HepG2 (cell line): ENCODE data around the gene AZU1. TPM values are rescaled to one million over a fixed set of nuclear protein-coding genes. Genes with fewer than 3 reads are reported as not detected.

ENCODE experiments used
- ARNTL ChIP-seq: sonication (generic); formaldehyde crosslinking; IDR thresholded peaks from 2 replicates; pipeline ENCODE4 v1.4.0; 2020; ENCODE audit warnings: mild to moderate bottlenecking, missing genetic modification reagents
- CBX2 ChIP-seq, 2 experiments: fragments of 200-600 bp in 1 of 2; sonication (generic); formaldehyde crosslinking in 1 of 2; IDR thresholded peaks; 2 replicates each; pipeline versions ENCODE4 v1.7.0 to v1.8.1; 2018 to 2022; ENCODE audit warnings: low read depth in 2 of 2, low read length in 1 of 2, mild to moderate bottlenecking in 1 of 2, missing genetic modification reagents in 1 of 2
- CBX5 ChIP-seq: sonication (generic); formaldehyde crosslinking; IDR thresholded peaks from 2 replicates; pipeline ENCODE4 v1.4.0; 2020; ENCODE audit warnings: missing genetic modification reagents, borderline replicate concordance
- ELF4 ChIP-seq: sonication (generic); formaldehyde crosslinking; IDR thresholded peaks from 2 replicates; pipeline ENCODE4 v1.5.0; 2020; ENCODE audit warnings: missing genetic modification reagents, mild to moderate bottlenecking, moderate library complexity, borderline replicate concordance
- GATAD2A ChIP-seq: IDR thresholded peaks from 2 replicates; pipeline ENCODE4 v1.6.1; 2016
- ISL2 ChIP-seq: sonication (generic); formaldehyde crosslinking; IDR thresholded peaks from 2 replicates; pipeline ENCODE4 v1.5.0; 2020; ENCODE audit warnings: missing genetic modification reagents
- KDM6A ChIP-seq: IDR thresholded peaks from 2 replicates; pipeline ENCODE4 v1.6.1; 2016; ENCODE audit warnings: low read depth
- KLF6 ChIP-seq: IDR thresholded peaks from 2 replicates; pipeline ENCODE4 v1.8.0; 2016; ENCODE audit warnings: missing biosample characterization, missing genetic modification reagents
- MEIS1 ChIP-seq: sonication (generic); formaldehyde crosslinking; IDR thresholded peaks from 2 replicates; pipeline ENCODE4 v1.9.0; 2021; ENCODE audit warnings: mild to moderate bottlenecking, missing genetic modification reagents, moderate library complexity, borderline replicate concordance
- MYPOP ChIP-seq: sonication (generic); formaldehyde crosslinking; IDR thresholded peaks from 2 replicates; pipeline ENCODE4 v1.8.1; 2023; ENCODE audit warnings: mild to moderate bottlenecking, moderate library complexity, missing genetic modification reagents
- NR2C2 ChIP-seq: sonication (generic); formaldehyde crosslinking; IDR thresholded peaks from 2 replicates; pipeline ENCODE4 v1.4.0; 2020; ENCODE audit warnings: missing genetic modification reagents, mild to moderate bottlenecking, moderate library complexity, borderline replicate concordance
- RFXANK ChIP-seq: IDR thresholded peaks from 2 replicates; pipeline ENCODE4 v1.6.1; 2016
- SALL2 ChIP-seq: sonication (generic); formaldehyde crosslinking; IDR thresholded peaks from 2 replicates; pipeline ENCODE4 v1.8.1; 2023; ENCODE audit warnings: mild to moderate bottlenecking, missing genetic modification reagents, inconsistent platforms
- TBP ChIP-seq: sonication (generic); formaldehyde crosslinking; IDR thresholded peaks from 2 replicates; pipeline ENCODE4 v1.5.0; 2020; ENCODE audit warnings: missing genetic modification reagents
- ZBTB42 ChIP-seq: sonication (generic); formaldehyde crosslinking; IDR thresholded peaks from 2 replicates; pipeline ENCODE4 v1.5.0; 2020; ENCODE audit warnings: mild to moderate bottlenecking, missing genetic modification reagents
- ZC3H4 ChIP-seq: sonication (generic); formaldehyde crosslinking; IDR thresholded peaks from 2 replicates; pipeline ENCODE4 v1.4.0; 2020; ENCODE audit warnings: missing genetic modification reagents, borderline replicate concordance
- ZKSCAN1 ChIP-seq: fragments of 150-350 bp; IDR thresholded peaks from 2 replicates; pipeline ENCODE4 v1.6.1; 2014; ENCODE audit warnings: low read length
- ZNF318 ChIP-seq: sonication (generic); formaldehyde crosslinking; IDR thresholded peaks from 2 replicates; pipeline ENCODE4 v1.4.0; 2020; ENCODE audit warnings: mild to moderate bottlenecking, missing genetic modification reagents
- ZNF333 ChIP-seq: sonication (generic); formaldehyde crosslinking; IDR thresholded peaks from 2 replicates; pipeline ENCODE4 v1.4.0; 2020; ENCODE audit warnings: mild to moderate bottlenecking, missing genetic modification reagents, borderline replicate concordance
- ZNF543 ChIP-seq: sonication (generic); formaldehyde crosslinking; IDR thresholded peaks from 2 replicates; pipeline ENCODE4 v1.4.0; 2020; ENCODE audit warnings: mild to moderate bottlenecking, missing genetic modification reagents
- polyA plus RNA-seq, 8 experiments: library from polyadenylated mRNA; depleted of rRNA in 3 of 8; stranded (reverse) in 7 of 8; unstranded in 1 of 8; fragments of >200 nt; fragmentation: Illumina TruSeq in 4 of 8; extraction: Trizol in 4 of 8; gene quantifications; 2 replicates each; pipeline versions ENCODE4 v1.2.1 to v1.2.3, GENCODE V29; 2011 to 2016; ENCODE audit warnings: low read depth in 4 of 8, missing spikeins in 1 of 8, mixed read lengths in 1 of 8; ENCODE audit not compliant: insufficient read depth in 1 of 8
- total RNA-seq, 5 experiments: library from RNA; depleted of rRNA; stranded (reverse); fragments of >200 nt; fragmentation: Illumina TruSeq; extraction: Trizol; gene quantifications; 2 replicates each; pipeline ENCODE4 v1.2.3, GENCODE V29; 2016; ENCODE audit warnings: low read depth in 1 of 5
- TF ChIP-seq, protein P1 (sequence below): sonication (generic); formaldehyde crosslinking; IDR thresholded peaks from 2 replicates; pipeline ENCODE4 v1.4.0; 2020; ENCODE audit warnings: mild to moderate bottlenecking, missing genetic modification reagents

The AZU1 gene
- total and polyA plus RNA-seq, 2 of the 13 experiments (the other 11 are each of a cell fraction or from before 2014, with no cell fraction given): not detected

DNA sequence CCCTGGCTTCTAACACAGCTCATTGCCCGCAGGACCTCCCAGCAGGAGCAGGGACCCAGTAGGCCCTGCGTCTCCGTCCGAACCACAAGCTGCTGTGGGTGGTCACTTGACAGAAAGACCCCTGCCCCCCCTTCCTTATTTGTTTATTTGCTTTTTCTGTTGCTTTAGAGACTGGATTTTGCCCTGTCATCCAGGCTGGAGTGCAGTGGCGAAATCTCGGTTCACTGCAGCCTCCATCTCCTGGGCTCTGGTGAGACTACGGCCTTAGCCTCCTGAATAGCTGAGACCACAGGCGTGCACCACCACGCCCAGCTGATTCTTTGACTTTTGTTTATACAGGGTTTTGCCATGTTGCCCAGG lies 38.0 kb upstream of the AZU1 start (continued):
- TF ChIP-seq GATAD2A (CRISPR knock-in tag) (0 out of 2 replicates have a peak, but pooled peaks have one; percentile 8), CBX5 (CRISPR knock-in tag) (no peak), MYPOP (CRISPR knock-in tag) (no peak), ZKSCAN1 (no peak), ARNTL (CRISPR knock-in tag) (no peak), ZC3H4 (CRISPR knock-in tag) (no peak), ELF4 (no peak), TBP (no peak), NR2C2 (CRISPR knock-in tag) (no peak), CBX2 (IDR thresholded peaks at IDR 0.05; ENCODE audit: low read depth, low read length) (no peak), CBX2 (CRISPR knock-in tag; IDR thresholded peaks at IDR 0.05; ENCODE audit: low read depth) (no peak), SALL2 (CRISPR knock-in tag) (0 out of 2 replicates have a peak, but pooled peaks have one; percentile 34), ZNF543 (CRISPR knock-in tag) (peak; percentile 69; the same call in 1 of the 2 replicates), ZNF318 (no peak), ZNF333 (CRISPR knock-in tag) (no peak), ZBTB42 (CRISPR knock-in tag) (no peak), RFXANK (CRISPR knock-in tag) (no peak), ISL2 (CRISPR knock-in tag) (no peak), MEIS1 (no peak), KLF6 (CRISPR knock-in tag) (no peak), KDM6A (CRISPR knock-in tag) (no peak)
- TF ChIP-seq, protein P1, sequence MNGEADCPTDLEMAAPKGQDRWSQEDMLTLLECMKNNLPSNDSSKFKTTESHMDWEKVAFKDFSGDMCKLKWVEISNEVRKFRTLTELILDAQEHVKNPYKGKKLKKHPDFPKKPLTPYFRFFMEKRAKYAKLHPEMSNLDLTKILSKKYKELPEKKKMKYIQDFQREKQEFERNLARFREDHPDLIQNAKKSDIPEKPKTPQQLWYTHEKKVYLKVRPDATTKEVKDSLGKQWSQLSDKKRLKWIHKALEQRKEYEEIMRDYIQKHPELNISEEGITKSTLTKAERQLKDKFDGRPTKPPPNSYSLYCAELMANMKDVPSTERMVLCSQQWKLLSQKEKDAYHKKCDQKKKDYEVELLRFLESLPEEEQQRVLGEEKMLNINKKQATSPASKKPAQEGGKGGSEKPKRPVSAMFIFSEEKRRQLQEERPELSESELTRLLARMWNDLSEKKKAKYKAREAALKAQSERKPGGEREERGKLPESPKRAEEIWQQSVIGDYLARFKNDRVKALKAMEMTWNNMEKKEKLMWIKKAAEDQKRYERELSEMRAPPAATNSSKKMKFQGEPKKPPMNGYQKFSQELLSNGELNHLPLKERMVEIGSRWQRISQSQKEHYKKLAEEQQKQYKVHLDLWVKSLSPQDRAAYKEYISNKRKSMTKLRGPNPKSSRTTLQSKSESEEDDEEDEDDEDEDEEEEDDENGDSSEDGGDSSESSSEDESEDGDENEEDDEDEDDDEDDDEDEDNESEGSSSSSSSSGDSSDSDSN: peak; percentile 13; the same call in 1 of the 2 replicates
- TF ChIP-seq, all 625 proteins: peak for 75
